SU-DHL-6 (cell line): ENCODE results near the gene SERPINA5.

Experiments
- EZH2phosphoT487 ChIP-seq: fragments of 200-600 bp; sonication (generic), shearing (Covaris generic); conservative IDR thresholded peaks from 2 replicates; pipeline ENCODE4 v1.6.1; 2018; ENCODE audit warnings: mild to moderate bottlenecking, antibody characterized with exemption, low read length, moderate library complexity, mixed read lengths
- TF ChIP-seq, protein P1 (sequence below): fragments of 200-600 bp; sonication (generic); IDR thresholded peaks from one replicate; pipeline ENCODE4 v1.5.1; 2017; ENCODE audit warnings: antibody characterized with exemption, mild to moderate bottlenecking, low read length, moderate library complexity; ENCODE audit not compliant: insufficient read depth, poor library complexity, severe bottlenecking

DNA sequence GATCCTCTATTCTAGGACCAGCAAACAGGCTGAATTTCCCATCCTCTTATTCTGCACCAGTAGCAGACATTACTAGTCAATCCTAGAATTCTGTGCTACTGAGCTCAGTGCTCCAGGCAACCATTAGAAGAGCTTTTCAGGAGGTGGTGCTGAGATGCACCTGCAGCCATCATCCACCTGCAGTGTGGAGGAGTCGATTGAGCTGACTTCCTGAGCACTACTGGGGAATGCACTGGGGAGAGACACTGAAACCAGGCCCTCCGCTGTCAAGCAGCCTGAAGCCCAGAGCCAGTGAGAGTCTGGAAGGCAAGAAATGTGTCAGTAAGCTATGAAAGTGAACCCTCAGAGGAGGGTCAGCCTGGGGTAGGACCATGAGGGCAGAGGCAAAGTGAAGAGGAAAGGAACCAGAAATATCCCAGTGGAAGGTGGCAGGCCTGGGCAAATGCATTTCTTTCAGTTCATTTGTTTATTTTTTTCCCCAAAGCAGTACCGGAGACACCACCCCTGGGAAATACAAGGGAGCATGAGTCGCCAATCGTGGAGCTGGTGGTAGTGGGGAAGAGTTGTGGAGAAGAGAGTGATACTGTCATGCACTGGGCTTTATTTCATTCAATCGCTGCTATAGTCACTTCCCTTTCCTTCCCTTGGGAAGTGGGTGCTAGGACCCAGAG is 43.0 kb upstream of the SERPINA5 start:
- TF ChIP-seq, protein P1, sequence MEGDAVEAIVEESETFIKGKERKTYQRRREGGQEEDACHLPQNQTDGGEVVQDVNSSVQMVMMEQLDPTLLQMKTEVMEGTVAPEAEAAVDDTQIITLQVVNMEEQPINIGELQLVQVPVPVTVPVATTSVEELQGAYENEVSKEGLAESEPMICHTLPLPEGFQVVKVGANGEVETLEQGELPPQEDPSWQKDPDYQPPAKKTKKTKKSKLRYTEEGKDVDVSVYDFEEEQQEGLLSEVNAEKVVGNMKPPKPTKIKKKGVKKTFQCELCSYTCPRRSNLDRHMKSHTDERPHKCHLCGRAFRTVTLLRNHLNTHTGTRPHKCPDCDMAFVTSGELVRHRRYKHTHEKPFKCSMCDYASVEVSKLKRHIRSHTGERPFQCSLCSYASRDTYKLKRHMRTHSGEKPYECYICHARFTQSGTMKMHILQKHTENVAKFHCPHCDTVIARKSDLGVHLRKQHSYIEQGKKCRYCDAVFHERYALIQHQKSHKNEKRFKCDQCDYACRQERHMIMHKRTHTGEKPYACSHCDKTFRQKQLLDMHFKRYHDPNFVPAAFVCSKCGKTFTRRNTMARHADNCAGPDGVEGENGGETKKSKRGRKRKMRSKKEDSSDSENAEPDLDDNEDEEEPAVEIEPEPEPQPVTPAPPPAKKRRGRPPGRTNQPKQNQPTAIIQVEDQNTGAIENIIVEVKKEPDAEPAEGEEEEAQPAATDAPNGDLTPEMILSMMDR = no peak
- TF ChIP-seq EZH2phosphoT487 = no peak
